Astrocyte of the hippocampus (primary cell): ENCODE results near the gene TFAP2E.

Source experiments
- DNase-seq: peaks from one replicate; pipeline ENCODE4 v3.0.0; 2011; ENCODE audit warnings: low read depth, low spot score

TFAP2E gene

GRCh38 chr1:35573198-35574124 is at the start of gene TFAP2E:
TSS of gene TFAP2E (plus strand) at chr1:35573314. CDS start at chr1:35573578, 264 bp downstream.
- peak; percentile 69 for DNase-seq

DNA sequence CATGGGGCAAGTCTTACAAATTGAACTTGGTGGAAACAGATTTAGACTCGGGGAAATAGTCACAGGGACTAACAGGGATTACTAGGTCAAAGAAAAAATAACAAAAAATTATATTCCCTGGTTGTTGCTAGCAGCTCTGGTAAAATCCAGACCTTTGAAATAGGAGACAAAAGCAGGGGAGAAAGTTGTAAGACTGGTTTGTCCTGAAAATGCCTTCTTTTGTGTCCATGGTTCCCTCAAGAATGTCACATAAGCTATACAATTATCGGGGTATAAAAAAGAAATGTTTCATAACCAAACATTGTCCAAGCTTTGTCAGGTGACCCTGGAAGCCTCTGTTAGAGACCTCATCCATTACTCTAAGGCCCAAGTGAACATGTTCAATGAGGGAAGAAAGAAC is 49.0 kb upstream of the TFAP2E start:
- no peak for DNase-seq

GRCh38 chr1:35530168-35530567 is 42.9 kb upstream of the TFAP2E start:
- no peak for DNase-seq

DNA sequence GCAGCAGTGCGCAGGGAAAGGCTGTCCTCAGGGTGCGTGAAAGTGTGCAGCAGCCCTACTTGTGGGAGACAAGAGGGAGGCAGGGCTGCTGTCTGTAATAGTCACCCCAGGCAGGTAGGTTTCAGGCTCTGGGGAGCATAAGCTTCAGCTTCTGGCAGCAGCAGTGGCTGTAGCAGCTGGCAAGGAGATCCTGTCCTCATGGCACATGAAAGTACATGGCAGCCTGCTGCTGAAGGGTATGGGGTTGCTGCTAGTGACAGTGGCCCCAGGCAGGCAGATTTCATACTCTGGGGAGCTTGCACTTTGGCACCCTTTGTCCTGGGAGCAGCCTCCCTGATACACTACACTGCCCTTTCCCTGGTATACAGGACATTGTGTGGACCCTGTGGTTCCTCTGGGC is 42.2 kb upstream of the TFAP2E start:
- DNase-seq: no peak

DNA sequence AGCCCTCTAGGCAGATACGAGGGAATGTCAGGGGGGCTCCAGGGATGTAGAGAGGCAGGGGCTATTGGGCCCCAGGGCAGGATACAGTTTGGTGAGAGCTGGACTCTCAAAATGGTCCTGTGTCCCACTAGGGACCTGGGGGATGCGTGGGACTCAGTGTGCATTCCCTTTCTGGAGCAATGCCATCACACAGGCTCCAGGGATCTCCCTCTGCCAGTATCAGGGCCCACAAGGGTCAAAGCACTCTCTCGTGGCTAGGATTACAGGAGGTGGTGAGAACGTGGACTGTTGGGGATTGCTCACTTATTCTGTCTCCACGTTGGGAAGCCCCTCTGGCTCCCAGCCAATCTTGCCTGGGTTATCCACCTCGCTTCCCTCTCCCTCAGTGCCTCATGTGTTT is 41.7 kb upstream of the TFAP2E start:
- no peak for DNase-seq

DNA sequence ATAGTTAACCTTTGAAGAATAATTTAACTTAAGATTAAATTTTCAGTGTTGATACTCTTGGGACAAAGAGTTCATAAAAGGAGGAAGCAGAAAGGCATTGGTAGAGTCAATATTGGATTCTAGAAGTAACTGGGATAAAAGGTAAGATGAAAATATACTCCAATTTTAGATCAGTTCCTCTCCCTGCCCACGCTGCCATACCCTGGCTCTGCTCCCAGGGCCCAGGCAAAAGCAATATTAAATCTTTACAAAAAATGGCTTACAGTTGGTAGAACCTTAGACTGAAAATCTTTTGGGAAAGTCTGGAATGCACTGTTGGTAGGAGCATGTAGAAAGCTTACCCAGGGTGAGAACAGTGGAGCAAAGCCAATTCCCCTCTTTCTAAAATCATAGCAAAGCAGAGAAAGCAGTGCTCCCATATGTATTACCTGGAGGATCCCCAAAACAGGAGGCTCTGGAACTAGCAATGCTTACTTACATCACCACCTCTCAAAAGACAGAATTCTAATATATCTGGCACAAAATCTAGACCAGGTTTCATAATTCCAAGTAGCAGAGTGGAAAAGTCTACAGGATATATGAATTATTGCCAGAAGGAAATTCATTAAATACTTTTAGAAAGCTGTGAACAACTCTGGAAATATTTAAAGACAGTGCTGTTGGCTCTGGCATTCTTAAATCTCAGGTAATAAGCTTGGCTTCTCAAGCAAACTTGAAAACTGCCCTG is 40.5 kb upstream of the TFAP2E start:
- peak; percentile 10 for DNase-seq

- no peak for DNase-seq
Observed at GRCh38 chr1:35533586-35533985, 39.5 kb upstream of the TFAP2E start.

- DNase-seq: peak; percentile 41
Observed at GRCh38 chr1:35535243-35535642, 37.9 kb upstream of the TFAP2E start.

DNA sequence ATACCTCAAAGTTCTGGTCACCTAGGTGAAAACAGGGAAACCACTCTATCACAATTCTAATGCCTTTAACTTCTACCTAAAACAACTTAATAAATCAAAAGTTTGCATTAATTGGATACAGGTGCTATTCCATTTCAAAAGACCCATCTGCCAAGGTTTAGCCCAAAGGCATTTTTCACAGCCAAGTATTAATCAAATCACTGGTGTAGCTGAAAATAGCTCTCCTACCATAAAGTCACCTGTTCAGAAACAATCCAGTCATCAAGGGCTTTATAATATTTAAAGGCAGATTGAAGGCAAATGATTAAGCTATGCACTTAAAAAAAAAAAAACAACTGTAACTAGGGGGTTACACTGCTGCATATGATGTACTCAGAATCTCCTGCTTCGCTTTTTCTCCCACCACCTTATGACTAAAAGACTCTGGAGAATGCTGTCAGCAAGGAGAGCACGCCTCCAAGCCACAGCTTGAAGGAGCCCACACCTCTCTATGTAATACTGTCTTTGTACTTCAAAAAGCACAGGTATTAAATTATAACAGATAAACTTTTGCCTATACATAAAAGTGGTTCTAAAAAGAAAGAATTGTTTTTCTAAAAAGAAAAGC is 36.5 kb upstream of the TFAP2E start:
- DNase-seq: no peak

- no peak for DNase-seq
Observed at GRCh38 chr1:35537806-35538205, 35.3 kb upstream of the TFAP2E start.

DNA sequence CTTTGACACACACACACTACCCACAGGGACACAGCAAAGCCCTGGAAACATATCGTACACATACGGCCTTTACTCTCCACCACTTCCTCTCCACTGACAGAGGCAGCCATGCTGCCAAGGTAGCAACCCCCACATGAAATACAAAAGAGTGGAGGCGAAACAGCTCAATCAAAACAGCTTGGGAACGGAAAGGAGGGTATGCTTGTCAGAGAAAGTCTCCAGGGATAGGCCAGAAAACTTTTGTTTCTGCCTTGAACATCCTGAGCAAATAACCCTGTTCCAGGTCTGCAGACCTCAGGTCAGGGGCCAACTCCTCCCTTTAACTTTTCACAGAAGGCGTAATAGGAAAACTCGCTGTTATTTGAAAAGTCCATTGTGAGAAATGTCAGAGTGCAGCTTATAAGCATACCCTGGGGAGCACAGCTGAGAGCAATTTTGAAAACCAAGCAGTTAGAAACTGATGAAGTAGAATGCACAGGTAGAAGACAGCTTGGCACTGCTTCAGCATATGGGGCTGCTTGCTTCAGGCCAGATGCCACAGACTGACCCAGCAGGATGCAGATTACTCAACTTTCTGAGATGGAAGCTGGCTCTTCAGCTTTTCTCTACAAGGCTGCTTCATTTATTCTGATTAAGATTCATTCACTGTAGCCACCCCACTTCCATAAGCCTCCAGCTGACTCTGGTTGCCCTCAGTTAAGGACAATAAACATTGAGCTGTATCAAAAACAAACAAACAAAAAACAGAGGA is 33.9 kb upstream of the TFAP2E start:
- DNase-seq: peak; percentile 38

DNA sequence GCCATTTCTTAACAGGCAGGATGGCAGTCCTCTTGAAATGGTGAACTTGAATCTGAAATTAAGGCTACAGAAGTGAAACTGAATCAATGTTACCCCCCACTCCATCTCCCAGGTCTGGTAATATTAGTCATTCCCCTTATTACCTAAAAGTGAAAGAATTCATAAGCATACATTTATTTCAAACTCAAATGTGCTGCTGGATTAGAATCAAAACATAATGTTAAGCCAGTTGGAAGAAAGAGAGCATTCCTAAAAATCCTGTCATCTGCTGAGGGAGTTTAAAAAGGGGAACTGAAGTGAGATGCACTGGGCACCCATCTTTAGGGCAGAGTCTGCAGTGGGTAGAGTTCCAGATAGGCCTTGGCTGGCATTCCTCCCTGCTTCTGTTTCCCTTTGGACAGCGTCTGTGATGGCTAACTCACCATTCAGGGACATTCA is 33.3 kb upstream of the TFAP2E start:
- DNase-seq: peak; percentile 50

DNA sequence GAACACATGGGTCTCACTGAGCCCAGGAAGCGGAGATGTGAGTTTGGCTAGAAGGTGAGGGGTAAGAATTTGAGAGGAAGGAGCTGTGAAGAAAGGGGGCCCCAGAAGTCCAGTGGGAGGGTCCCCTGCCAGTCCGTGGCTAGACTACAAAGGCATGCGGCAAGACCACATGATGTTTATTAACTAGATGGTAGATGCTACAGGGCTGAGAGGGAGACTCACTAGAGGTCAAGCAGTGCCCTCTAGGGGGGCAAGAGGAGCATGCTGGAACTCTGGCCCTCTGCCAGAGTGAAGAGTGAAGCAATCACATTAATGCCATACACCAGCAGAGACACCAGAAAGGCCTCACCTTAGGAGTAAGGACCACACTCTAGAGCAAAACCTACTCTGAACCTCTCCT is 28.1 kb upstream of the TFAP2E start:
- DNase-seq: peak; percentile 62

DNA sequence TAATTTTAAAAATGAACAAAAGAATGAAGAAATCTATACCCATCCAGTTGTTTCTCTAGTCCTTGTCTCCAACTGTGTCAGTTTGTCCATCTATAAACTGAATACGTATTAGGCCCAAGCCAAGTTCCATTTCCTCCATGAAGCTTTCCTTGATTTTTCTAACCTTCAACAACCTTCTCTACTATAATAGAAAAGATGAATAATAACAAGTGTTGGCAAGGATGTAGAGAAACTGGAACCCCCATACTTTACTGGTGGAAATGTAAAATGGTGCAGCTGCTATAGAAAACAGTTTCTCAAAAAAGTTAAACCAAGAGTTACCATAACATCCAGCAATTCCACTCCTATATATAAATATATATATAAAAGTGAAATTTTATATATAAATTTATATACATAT is 26.5 kb upstream of the TFAP2E start:
- DNase-seq: no peak

DNA sequence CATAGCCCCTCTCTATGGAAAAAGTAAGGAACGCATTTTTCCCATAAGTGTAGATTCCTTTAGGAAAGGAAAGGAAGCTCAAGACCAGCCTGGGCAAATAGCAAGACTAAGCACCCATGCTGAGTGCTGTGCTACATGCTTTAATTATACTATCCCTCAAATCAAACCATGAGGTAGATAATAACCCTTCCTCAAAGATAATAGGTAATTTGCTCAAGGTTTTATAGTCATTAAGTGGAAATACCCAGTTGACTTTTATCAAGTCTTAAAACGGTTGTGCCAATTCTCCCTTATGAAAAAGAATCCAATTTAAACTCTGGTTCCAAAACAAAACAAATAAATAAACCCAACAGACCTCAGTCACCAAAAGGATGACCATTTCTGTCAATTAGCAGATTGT is 19.3 kb upstream of the TFAP2E start:
- DNase-seq: no peak

GRCh38 chr1:35554266-35555211 is 18.6 kb upstream of the TFAP2E start:
- DNase-seq: no peak

GRCh38 chr1:35555212-35555584 is 17.9 kb upstream of the TFAP2E start:
- DNase-seq: no peak

DNA sequence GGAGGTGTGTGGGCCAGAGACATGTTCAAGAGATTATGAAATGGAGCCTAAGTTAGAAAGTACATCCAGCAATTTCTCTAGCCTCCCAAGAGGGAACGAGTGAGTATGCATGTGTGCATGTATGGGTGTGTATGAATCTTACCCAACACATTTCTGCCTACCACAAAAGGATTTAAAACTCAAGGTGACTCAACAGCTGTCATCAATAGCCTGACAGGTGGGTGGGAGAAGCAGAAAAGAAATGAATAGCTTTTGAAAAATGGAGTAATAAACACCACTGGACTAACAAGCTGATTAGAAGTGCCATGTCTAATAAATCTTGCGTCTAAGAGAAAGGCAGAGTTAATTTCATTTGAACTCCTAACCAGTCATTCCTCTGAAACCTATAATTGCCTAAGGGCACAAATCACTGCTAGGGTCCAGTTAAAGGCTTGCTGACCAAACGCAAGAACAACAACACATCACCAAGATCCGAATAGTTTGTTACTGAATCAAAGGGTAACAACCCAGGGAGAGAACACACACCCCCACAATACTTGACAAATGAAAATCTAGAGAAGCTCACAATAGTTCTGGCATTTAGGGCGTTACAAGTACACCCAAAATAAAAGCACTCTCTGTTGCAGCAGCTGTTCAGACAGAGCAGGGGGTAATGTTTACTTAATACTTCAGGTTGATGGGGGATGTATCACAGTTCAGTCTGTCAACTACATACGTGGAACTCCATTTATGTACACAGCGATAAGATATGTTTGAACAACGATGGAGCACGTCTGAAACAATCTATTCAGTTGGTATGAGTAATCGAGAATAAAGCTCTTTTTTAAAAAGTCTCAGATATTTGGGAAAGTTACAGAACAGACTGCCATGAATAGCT is 17.3 kb upstream of the TFAP2E start:
- DNase-seq: no peak

DNA sequence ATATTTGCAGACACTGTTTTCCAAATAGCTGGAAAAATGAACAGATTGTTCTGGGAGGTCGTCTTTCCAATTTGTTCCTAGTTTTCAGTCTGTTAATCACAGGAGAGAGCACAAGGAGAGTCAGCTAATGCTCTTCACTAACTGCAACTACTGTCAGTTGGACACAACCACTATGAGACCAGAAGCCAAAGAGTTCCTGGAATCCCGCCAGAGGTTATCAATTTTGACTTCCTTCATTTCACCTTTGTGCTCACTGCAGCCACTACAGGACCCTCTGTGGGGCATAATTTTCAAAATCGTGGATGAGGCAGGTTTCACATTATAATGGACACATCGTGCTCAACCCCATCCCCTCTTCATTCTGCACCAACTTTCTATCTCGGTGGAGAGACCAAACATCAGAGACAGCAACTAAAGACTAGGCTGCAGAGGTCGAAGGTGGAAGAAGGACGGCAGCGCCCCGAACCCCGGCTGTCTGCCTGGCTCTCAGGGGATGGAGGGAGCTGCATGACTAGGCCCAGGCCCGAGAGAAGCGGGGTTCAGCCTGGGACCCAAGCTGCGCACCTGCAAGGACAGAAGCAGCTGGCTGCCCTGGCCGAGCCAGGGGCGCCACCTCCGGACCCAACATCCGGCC is 16.5 kb upstream of the TFAP2E start:
- no peak for DNase-seq
